NB4 (cell line): Measurements from ENCODE around the gene BMP7.

Experiments used
- CTCF ChIP-seq: IDR thresholded peaks from one replicate; pipeline ENCODE4 v1.5.1; 2012; ENCODE audit warnings: low read depth, low read length
- MAX ChIP-seq: IDR thresholded peaks from 2 replicates; pipeline ENCODE4 v1.6.1; 2011; ENCODE audit warnings: low read depth, low read length
- POLR2A ChIP-seq: IDR thresholded peaks from 2 replicates; pipeline ENCODE4 v1.6.1; 2011; ENCODE audit warnings: mild to moderate bottlenecking; ENCODE audit not compliant: insufficient read length; ENCODE audit errors: extremely low read depth

GRCh38 chr20:57261457-57262251 lies 4.8 kb downstream of the BMP7 start:
- TF ChIP-seq CTCF (no peak), POLR2A (no peak), MAX (no peak)
